Urinary bladder (tissue), 4 donors: ENCODE data around the gene SPRED2. TPM values are rescaled to one million over a fixed set of nuclear protein-coding genes. Genes with fewer than 3 reads are reported as not detected.
A peak's percentile ranks its signal among the peaks of the same experiment; 100 is the strongest.

Source experiments
- DNase-seq: peaks from one replicate; pipeline ENCODE4 v3.0.0-alpha.2; 2015; ENCODE audit errors: extremely low spot score
- H3K27ac ChIP-seq: one replicate; pipeline ENCODE4 v1.5.1; 2013; ENCODE audit warnings: low read depth, mild to moderate bottlenecking, moderate library complexity
- H3K36me3 ChIP-seq: one replicate; pipeline ENCODE4 v1.6.1; 2013; ENCODE audit warnings: mild to moderate bottlenecking, moderate library complexity; ENCODE audit not compliant: insufficient read depth
- H3K4me1 ChIP-seq: one replicate; pipeline ENCODE4 v1.6.1; 2013; ENCODE audit warnings: mild to moderate bottlenecking, moderate library complexity; ENCODE audit not compliant: insufficient read depth
- H3K4me3 ChIP-seq: one replicate; pipeline ENCODE4 v1.5.1; 2013; ENCODE audit warnings: low read depth, low read length
- WGBS: extraction: QIAGEN DNeasy Blood & Tissue Kit; methylation state at CpG from one replicate; pipeline ENCODE4 v1.1.7; 2013; 5-methylcytosine and 5-hydroxymethylcytosine counted together
- polyA plus RNA-seq: library from polyadenylated mRNA; stranded (reverse); fragments of 200-250 nt; gene quantifications from one replicate; pipeline ENCODE4 v1.2.3, GENCODE V29; 2013
- total RNA-seq: library from RNA; depleted of rRNA; stranded (reverse); fragments of >200 nt; gene quantifications from one replicate; pipeline ENCODE4 v1.2.3, GENCODE V29; 2014
- donor health status: healthy with polysubstance abuse.
- donor health status: healthy.

The SPRED2 gene
- total and polyA plus RNA-seq, 2 donors: 12.0 to 19.1 TPM

GRCh38 chr2:65353927-65354326, 78.5 kb downstream of the SPRED2 start:
- Histone ChIP-seq H3K36me3 (no peaks in the 10 kb centered on the region), H3K4me3 (no peak overlapping the region), H3K4me1 (no peaks in the 10 kb centered on the region), H3K27ac (no peak overlapping the region)
- DNase-seq: no peak
- 75% methylated on average over 5 of the region's 5 CpGs for WGBS

- no peak for DNase-seq
- 96% methylated on average over 4 of the region's 4 CpGs for WGBS
- H3K4me1 ChIP-seq: no peaks in the 10 kb centered on the region
- no peak overlapping the region for H3K27ac ChIP-seq
- H3K36me3 ChIP-seq: no peaks in the 10 kb centered on the region
- no peak overlapping the region for H3K4me3 ChIP-seq
These were observed 79.4 kb downstream of the SPRED2 start for GRCh38 chr2:65353046-65353445.

- Histone ChIP-seq H3K4me3 (no peak overlapping the region), H3K27ac (no peak overlapping the region), H3K36me3 (no peaks in the 10 kb centered on the region), H3K4me1 (no peaks in the 10 kb centered on the region)
- DNase-seq: no peak
- 87% methylated on average over 9 of the region's 9 CpGs for WGBS
These were observed 80.3 kb downstream of the SPRED2 start for GRCh38 chr2:65351948-65352595.

- DNase-seq: no peak
- H3K4me3 ChIP-seq: no peak overlapping the region
- no peaks in the 10 kb centered on the region for H3K36me3 ChIP-seq
- H3K4me1 ChIP-seq: no peaks in the 10 kb centered on the region
- WGBS: 67% methylated on average over 10 of the region's 10 CpGs
- H3K27ac ChIP-seq: no peak overlapping the region
These were observed 81.0 kb downstream of the SPRED2 start for GRCh38 chr2:65351234-65351947.

GRCh38 chr2:65350651-65351056, 81.7 kb downstream of the SPRED2 start:
- WGBS: 70% methylated on average over 6 of the region's 6 CpGs
- no peak for DNase-seq
- no peaks in the 10 kb centered on the region for H3K36me3 ChIP-seq
- no peak overlapping the region for H3K4me3 ChIP-seq
- H3K27ac ChIP-seq: no peak overlapping the region
- H3K4me1 ChIP-seq: no peaks in the 10 kb centered on the region

- DNase-seq: peak; percentile 53
- 21% methylated on average over 4 of the region's 4 CpGs for WGBS
- no peaks in the 10 kb centered on the region for H3K36me3 ChIP-seq
- H3K4me1 ChIP-seq: no peaks in the 10 kb centered on the region
- no peak overlapping the region for H3K27ac ChIP-seq
- H3K4me3 ChIP-seq: no peak overlapping the region
These were observed 82.5 kb downstream of the SPRED2 start for GRCh38 chr2:65349863-65350262.

- Histone ChIP-seq H3K4me1 (no peaks in the 10 kb centered on the region), H3K27ac (no peak overlapping the region), H3K36me3 (no peaks in the 10 kb centered on the region), H3K4me3 (no peak overlapping the region)
- DNase-seq: no peak
- WGBS: over 99% methylated on average over 2 of the region's 2 CpGs
These were observed 84.5 kb downstream of the SPRED2 start for GRCh38 chr2:65347913-65348312.

- Histone ChIP-seq H3K4me1 (no peaks in the 10 kb centered on the region), H3K27ac (no peak overlapping the region), H3K36me3 (peaks cover under 1% of the 10 kb centered on the region), H3K4me3 (no peak overlapping the region)
- WGBS: 85% methylated on average over 3 of the region's 3 CpGs
- DNase-seq: no peak
These were observed 86.8 kb downstream of the SPRED2 start for GRCh38 chr2:65345631-65346030.

- DNase-seq: no peak
- Histone ChIP-seq H3K4me3 (no peak overlapping the region), H3K27ac (no peak overlapping the region), H3K36me3 (peaks cover 2% of the 10 kb centered on the region), H3K4me1 (no peaks in the 10 kb centered on the region)
- 75% methylated on average over 15 of the region's 15 CpGs for WGBS
These were observed 87.7 kb downstream of the SPRED2 start for GRCh38 chr2:65344689-65345088.

GRCh38 chr2:65344182-65344581, 88.2 kb downstream of the SPRED2 start:
- DNase-seq: no peak
- peaks cover 2% of the 10 kb centered on the region for H3K36me3 ChIP-seq
- no peak overlapping the region for H3K4me3 ChIP-seq
- H3K4me1 ChIP-seq: no peaks in the 10 kb centered on the region
- H3K27ac ChIP-seq: no peak overlapping the region
- WGBS: 79% methylated on average over 4 of the region's 4 CpGs

GRCh38 chr2:65343386-65343785, 89.0 kb downstream of the SPRED2 start:
- no peak for DNase-seq
- Histone ChIP-seq H3K27ac (no peak overlapping the region), H3K36me3 (peaks cover 2% of the 10 kb centered on the region), H3K4me3 (no peak overlapping the region), H3K4me1 (no peaks in the 10 kb centered on the region)

GRCh38 chr2:65340898-65341681, 91.3 kb downstream of the SPRED2 start:
- no peak for DNase-seq
- H3K36me3 ChIP-seq: peaks cover 2% of the 10 kb centered on the region
- no peak overlapping the region for H3K27ac ChIP-seq
- no peak overlapping the region for H3K4me3 ChIP-seq
- no peaks in the 10 kb centered on the region for H3K4me1 ChIP-seq
- WGBS: 85% methylated on average over 9 of the region's 9 CpGs

GRCh38 chr2:65339648-65340047, 92.8 kb downstream of the SPRED2 start:
- Histone ChIP-seq H3K4me1 (no peaks in the 10 kb centered on the region), H3K4me3 (no peak overlapping the region), H3K36me3 (peaks cover 2% of the 10 kb centered on the region), H3K27ac (no peak overlapping the region)
- DNase-seq: no peak
